NCI-H446 treated with DMSO at 0.1 percent for 48 hours (cell line): ENCODE measurements around the gene C1QTNF8.

Experiments
- DNase-seq: peaks from one replicate; lab custom pipeline; 2025; lab: John Stamatoyannopoulos, UW

Gene C1QTNF8

GRCh38 chr16:1108299-1109252 is 12.5 kb upstream of the C1QTNF8 start:
- DNase-seq, result peak; percentile 15

GRCh38 chr16:1107731-1108130 is 11.7 kb upstream of the C1QTNF8 start:
- DNase-seq, result no peak

- DNase-seq, result no peak
Measured at GRCh38 chr16:1107141-1107540, 11.1 kb upstream of the C1QTNF8 start.

- DNase-seq, result no peak
Measured at GRCh38 chr16:1106659-1107058, 10.6 kb upstream of the C1QTNF8 start.

- DNase-seq, result no peak
Measured at GRCh38 chr16:1105888-1106620, 10.0 kb upstream of the C1QTNF8 start.

- DNase-seq, result no peak
Measured at GRCh38 chr16:1103636-1103980, 7.6 kb upstream of the C1QTNF8 start.

GRCh38 chr16:1102921-1103635 is 7.0 kb upstream of the C1QTNF8 start:
- DNase-seq, result no peak

GRCh38 chr16:1102333-1102700 is 6.3 kb upstream of the C1QTNF8 start:
- no peak for DNase-seq

GRCh38 chr16:1101573-1102332 is 5.7 kb upstream of the C1QTNF8 start:
- no peak for DNase-seq

GRCh38 chr16:1101133-1101532 is 5.1 kb upstream of the C1QTNF8 start:
- no peak for DNase-seq

- no peak for DNase-seq
Measured at GRCh38 chr16:1100084-1100800, 4.2 kb upstream of the C1QTNF8 start.

GRCh38 chr16:1099189-1100083 is 3.4 kb upstream of the C1QTNF8 start:
- no peak for DNase-seq

- DNase-seq, result no peak
Measured at GRCh38 chr16:1098266-1098991, 2.4 kb upstream of the C1QTNF8 start.

- DNase-seq, result no peak
Measured at GRCh38 chr16:1097800-1098199, 1.8 kb upstream of the C1QTNF8 start.

GRCh38 chr16:1097156-1097555 is 1.1 kb upstream of the C1QTNF8 start:
- DNase-seq, result no peak

- DNase-seq, result no peak
Measured at GRCh38 chr16:1095450-1096168, 435 bp downstream of the C1QTNF8 start.

- no peak for DNase-seq
Measured at GRCh38 chr16:1094601-1095449, 1.2 kb downstream of the C1QTNF8 start.

- DNase-seq, result no peak
Measured at GRCh38 chr16:1094124-1094479, 1.9 kb downstream of the C1QTNF8 start.
